IPS-NIHi7 (cell line): ENCODE data around the gene KCNH2.
A peak's percentile ranks its signal among the peaks of the same experiment; 100 is the strongest.

Experiments
- DNase-seq: peaks from one replicate; pipeline ENCODE4 v3.0.0; 2012; ENCODE audit warnings: mixed read lengths; ENCODE audit errors: extremely low spot score

KCNH2 gene

DNA sequence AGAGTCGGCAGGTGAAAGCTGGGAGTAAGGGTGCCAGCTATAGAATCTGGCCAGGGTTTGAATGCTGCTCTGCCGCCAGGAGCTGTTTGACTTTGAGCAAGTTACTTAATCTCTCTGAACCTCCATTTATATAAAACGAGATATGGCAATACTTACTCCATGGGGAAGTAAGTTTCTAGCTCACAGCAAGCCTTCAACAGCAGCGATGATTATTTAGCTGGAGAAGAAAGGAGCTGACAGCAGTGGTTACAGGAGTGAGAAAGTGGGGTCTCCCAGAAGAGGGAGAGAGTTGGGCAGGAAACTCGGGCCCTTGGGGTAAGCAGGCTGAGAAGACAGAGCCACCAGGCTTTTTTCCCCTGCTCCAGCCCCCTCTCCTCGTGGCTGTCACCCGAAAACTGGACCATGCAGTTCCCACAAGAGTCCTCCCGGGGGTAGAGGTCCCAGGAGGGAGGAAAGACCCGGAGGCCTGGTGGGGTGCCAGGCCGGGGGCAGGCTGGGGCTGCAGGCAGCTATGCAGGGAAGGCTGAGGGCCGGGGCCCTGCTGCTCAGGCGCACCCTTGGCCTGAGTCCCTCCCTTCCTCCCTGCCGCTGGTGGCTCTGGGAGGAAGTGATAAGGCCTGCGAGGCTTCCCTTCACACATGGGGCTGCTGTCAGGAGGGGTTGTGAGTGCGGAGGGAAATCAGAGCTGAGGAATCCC, 16.2 kb upstream of the KCNH2 start:
- DNase-seq = no peak

DNA sequence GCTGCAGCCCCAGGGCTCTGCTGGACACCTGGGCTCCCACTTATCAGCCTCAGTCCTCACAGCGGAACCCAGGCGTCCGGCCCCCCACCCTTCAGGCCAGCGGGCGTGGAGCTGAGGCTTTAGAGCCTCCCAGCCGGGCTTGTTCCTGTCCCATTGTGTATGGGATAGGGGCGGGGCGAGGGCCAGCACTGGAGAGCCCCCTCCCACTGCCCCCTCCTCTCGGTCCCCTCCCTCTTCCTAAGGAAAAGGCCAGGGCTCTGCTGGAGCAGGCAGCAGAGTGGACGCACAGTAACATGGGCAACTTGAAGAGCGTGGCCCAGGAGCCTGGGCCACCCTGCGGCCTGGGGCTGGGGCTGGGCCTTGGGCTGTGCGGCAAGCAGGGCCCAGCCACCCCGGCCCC, 15.4 kb upstream of the KCNH2 start:
- DNase-seq = no peak

- peak; percentile 79 for DNase-seq
Observed at GRCh38 chr7:150992833-150993302, 14.7 kb upstream of the KCNH2 start.

DNA sequence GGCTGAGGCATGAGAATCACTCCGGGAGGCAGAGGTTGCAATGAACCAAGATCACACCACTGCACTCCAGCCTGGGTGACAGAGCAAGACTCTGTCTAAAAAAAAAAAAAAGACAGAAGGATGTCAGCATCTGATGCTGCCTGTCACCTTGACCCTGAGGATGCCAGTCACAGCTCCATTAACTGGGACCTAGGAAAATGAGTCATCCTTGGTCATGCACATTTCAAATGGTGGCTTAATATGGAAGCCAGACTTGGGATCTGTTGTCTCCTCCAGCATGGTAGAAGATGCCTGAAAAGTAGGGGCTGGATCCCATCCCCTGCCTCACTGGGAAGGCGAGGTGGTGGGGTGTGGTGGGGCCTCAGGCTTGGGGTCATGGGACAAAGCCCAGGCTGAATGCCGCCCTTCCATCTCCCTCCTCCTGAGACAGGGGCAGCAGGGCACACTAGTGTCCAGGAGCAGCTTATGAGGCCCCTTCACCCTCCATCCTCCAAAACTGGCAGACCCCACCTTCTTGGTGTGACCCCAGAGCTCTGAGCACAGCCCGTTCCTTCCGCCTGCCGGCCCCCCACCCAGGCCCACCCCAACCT, 14.0 kb upstream of the KCNH2 start:
- no peak for DNase-seq

- no peak for DNase-seq
Observed at GRCh38 chr7:150990416-150991186, 12.5 kb upstream of the KCNH2 start, which contains the start of gene NOS3. Gene NOS3, plus strand, starts transcription at chr7:150991017. Its CDS starts 2,787 bp downstream, at chr7:150993804.

DNA sequence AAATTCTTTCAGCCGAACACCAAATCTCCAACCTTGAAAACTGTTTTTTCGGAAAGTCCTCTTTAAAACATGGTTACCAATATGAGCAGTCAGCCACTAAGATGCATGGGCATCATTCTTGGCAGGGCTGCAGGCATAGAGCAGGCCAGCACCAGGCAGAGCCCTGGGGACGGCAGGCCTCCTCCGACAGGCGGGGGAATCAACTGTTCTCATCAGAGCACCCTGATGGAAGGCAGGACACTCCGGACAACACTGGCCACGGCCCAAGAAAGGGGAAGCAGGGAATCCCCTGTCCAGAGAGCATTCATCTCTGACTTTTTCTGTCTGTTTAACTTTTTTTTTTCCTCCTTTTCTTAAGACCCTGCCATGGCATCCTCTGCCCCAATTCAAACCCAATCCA, 11.3 kb upstream of the KCNH2 start:
- no peak for DNase-seq

DNA sequence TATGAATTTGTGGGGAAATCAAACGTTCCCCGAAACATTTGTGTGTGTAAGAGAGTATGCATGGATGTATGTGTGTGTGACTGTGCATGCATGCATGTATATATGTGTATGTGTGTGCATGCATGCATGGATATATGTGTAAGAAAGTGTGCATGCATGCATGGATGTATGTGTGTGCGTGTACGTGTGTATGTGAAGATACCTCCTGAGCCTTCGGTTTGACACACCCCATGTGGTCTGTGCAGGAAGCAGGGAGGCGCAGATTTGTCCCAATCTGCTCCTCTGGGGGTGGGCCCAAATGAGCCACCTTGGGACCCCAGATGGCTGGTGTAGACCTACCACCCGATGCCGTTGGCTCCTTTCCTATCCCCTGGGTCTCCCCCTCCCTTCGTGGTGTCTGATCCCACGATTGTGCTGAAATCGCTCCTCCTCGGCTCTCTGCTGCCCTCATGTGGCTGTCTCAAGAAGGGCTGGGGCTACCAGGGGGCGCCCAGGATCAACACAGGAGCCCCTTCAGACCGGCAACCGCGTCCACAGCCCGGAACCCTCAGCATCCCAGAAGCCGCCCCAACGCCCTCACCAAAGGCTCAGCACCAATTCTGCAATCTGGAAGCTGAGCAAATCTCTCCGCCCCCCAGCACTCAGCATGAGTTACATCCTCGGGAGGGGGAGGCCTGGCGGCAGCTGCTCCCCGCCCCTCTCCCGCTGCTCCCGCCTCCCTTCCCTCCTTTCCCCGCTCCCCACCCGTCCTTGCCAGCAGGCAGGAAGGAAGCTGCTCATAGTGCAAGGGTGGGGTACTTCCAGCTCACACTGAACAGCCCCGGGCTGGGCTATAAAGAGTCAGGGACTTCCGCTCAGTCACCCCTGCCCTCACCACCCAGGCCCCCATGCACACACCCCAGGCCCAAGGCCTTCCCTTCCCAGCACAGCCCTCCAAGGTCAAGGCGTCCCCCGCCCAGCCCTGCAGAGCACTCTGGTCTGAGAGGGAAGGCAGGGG, 10.4 kb upstream of the KCNH2 start:
- peak; percentile 87 for DNase-seq

DNA sequence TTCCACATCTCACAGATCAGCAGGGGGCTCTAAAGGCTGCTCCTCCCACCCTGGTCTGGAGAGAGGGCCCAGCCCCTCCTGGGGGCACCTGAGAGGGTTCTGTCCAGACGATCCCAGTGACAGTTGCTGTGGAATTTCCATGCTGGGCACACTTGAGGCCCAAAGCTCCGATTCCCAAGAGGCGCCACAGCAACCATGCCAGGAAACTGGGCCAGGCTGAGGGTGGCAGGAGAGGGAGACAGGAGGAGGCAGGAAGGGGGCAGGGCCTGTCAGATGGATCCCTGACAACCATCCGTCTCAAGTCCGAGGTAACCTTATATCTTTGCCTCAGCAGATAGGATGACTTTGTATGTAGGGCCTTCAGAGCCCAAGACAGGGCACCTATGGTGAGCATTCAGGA, 8.4 kb upstream of the KCNH2 start:
- no peak for DNase-seq

DNA sequence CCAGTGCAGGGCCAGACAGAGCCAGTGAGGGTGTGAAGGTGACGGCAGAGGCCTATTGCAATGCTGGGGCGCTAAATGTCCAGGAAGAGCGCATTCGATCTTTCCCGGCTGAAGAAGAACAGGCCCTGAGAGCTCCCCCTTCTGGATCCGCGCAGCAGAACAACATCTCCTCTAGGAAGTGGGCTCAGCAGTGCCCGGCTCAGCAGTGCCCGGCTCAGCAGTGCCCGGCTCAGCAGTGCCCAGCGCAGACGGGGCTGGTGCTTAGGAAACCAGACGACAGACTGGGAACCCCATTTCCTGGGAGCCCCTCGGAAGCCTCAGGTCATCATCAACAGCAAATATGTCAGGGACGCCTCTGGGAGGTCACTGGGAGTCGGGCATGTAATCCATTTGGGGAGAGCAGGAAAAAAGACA, 8.0 kb upstream of the KCNH2 start:
- peak; percentile 67 for DNase-seq

DNA sequence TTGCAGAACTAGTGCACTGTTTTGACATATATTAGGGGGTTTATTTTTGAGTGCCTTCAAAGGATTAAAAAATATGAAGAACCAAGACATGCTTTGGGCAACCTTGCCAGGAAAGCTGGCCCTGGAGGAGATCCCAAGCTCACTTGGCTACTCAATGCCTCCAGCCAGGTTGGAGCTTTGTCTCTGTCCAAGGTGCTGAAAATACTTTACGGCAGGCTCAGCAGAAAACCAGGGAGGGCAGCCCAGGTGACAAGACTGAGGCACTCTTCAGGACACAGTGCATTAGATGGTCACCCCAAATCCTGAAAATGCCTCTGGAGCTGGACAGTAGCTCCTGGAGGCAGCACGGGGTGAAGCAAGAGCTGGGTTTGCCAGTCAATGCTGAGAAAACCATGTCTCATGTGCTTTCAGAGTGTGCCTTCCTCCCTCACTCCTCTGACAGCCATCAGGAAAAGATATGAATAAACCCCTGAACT, 5.8 kb upstream of the KCNH2 start:
- DNase-seq = peak; percentile 68

DNA sequence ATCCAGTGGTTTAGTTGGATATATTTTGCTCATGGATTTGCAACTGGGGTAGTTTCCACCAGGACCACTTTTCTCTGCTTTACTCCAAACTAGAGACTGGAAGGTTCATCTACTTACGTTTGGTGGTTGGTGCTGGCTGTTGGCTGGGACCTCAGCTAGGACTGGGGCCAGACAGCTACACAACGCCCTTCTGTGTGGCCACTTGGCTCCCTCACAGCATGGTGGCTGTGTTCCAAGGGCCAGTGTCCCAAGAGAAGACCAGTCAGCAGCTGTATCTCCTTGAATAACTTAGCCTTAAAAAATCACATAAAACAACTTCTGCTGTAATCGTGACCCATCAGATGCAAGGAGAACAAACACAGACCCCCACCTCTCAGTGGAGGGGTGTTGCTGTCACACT, 4.2 kb upstream of the KCNH2 start:
- DNase-seq = no peak

- DNase-seq = no peak
Observed at GRCh38 chr7:150981644-150982043, 3.5 kb upstream of the KCNH2 start.

DNA sequence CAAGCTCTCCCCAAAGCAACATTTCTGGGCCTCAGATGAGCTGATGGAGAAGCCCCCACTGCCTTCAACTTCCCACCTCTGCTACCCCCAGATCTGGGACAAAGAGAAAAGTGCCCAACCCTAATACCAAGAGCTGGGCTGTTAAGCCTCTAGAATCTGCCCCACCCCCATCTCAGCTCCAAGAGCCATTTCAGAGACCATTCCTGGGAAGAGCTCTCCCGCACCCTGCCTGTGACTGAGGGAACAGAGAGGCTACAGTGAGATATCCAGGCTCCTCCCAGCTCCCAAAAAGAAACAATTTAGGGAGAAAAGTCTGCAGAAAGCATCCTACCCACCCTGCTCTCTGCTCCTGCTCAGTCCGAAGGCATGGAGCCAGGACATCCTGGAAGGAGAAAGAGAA, 2.5 kb upstream of the KCNH2 start:
- DNase-seq = no peak

DNA sequence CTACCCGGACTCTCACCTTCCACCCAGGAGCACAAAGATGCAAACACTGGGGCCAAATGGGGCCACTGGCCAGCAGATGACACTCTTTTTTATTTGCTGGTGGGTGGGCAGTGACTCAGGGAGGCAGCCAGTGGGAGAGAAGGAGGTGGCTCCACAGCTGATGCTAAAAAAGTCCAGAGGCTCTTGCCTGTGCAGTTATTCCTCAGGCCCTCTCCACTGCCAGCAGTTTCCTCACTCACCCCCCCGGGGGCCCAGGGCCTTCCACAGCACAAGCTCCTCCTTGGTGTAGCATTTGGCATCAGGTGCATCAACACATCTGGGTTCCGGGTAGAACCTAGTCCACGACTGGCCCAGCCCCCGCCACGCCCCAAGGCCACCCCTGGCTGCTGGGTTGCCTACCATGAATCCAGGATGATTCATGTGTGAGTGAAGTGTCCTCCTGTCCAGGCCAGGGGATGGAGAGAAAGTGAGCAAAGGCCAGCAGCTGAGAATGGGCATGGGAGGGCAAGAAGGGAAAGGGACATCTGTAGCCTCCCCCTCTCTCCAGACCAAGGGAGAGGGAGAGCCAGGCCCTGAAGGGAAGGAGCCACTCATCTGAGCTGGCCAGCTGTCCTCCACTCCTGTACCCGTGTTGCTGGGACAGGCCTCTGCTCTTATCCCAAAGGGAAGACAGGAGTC, 1.7 kb upstream of the KCNH2 start:
- DNase-seq = no peak

DNA sequence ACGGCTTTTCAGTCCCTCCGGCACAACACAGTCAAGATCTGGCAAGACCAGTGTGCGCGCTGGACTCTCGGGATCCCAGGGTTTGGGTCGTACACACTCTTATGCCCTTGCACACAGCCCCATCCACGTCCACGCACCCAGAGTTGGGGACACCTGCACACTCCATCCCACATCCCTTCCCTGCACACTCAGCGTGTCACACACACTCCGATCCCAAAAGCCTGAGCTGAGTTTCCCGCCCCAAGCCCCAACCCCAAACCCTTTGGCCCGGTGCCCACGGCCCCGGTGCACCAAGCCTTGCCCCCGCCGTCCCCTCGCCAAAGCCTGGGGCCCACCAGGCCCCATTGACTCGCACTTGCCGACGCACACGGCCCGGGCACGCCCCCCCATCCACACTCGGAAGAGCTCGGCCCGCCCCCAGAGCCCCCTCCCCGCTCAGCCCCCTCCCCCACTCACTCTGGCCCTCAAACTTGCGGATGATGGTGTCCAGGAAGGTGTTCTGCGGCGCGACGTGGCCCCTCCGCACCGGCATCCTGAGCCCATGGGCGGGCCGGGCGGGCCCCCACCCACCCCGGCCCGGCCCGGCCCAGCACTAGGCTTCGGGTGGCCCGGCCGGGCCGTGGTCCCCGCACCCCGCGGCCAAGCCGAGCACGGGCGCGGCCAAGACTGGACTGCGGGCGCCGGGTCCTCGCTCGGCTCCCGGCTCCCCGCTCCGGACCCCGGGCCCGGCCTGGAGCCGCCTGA, 567 bp downstream of the KCNH2 start:
- DNase-seq = no peak

DNA sequence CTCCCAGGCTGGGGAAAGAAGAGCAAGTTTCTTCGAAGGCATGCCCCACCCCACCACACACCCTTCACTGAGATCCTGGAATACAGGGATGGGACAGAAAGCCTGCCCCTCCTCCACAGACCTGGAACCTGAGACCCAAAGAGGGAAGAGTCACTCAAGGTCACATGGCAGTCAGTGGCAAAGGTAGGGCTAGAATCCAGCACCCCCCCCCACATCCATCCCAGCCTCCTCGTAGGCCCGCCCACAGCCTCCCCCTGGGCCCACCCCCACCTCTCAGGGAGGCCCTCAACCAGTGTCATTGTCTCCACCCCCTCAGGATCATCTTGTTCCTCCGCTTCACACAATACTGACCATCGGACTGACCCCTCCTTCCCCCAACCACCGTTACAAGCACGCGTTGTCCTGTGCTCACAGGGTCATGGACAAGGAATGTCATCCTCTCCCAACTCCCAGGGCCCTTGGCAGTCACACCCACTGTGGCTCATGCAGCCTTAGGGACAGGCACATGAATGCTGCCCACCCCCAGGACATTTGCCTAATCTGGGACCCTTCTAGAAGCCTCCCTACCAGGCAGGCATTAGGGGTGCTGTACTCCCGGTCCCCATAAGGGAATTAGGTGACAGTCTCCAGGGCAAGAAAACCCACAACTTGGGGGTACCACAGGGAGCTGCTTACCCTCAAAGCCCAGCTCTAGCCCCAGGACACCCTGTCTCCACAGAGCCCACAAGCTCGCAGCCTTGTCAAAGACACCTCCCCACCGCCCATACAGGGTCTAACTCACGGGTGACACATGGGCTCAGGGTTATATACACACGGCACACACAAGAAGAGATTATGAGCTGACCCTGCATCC, 1.4 kb downstream of the KCNH2 start:
- DNase-seq = no peak

DNA sequence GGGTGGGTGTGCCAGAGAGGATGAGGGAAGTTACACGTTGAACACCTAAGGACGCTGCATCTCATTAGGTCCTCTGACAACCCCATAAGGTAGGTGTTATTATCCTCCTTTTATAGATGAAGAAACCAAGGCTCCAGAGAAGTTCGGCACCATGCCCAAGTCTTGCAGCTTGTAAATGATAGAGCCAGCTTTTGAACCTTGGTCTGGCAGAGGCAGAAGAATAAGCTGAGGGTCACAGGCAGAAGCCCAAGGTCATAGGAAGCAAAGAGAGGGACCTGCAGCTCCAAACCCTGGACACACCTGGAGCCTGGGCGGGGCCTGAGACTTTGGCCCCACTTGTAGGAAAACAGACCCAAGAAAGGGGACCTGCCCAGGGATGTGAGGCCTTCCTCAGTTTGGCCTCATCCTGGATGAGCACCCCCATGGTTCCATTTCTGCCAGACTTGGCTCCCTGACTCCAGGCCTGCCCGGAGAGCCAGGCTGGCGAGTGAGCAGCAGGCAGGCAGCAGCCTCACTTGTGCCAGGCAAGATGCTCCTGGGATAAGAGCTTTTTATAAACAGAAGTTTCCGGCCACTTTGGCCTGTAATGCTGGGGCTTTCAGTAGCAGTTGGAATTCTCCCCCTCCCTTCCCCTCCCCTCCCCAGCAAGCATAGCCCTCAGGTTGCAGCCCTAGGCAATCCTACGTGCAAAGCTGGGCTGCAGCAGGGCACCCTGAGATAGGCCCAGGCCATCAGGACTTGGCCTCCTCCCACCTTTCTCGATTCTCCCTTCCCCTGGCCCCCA, 2.4 kb downstream of the KCNH2 start:
- no peak for DNase-seq
